CD1c-positive myeloid dendritic cell (primary cell): ENCODE data around the gene UGDH.
"Not testable (repeated sequence)": the region's sequence is repeated elsewhere in the genome, so short reads cannot be mapped to it uniquely, and the experiment has no call there.

Experiments
- DNase-seq: peaks from one replicate; pipeline ENCODE4 v3.0.0-alpha.2; 2016; ENCODE audit errors: extremely low spot score

The UGDH gene

DNA sequence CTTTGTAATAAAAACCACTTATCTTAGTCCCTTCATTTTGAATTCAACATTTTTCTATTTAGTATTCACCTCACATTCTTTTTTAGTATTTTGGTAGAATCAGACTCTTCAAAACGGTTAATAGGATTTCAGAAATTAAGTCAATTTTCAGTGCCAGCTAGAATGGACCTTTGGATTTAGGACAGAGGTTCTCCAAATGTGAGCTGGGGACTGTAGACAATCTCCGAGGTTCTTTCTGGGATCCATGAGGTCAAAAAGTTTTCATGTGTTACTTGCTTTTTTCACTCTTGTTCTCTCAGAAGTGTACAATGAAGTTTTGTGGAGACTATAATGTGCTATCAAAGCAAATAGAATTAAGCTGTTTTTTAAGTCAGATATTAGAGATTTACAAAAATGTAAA, 2.3 kb upstream of the UGDH start:
- DNase-seq = no peak

DNA sequence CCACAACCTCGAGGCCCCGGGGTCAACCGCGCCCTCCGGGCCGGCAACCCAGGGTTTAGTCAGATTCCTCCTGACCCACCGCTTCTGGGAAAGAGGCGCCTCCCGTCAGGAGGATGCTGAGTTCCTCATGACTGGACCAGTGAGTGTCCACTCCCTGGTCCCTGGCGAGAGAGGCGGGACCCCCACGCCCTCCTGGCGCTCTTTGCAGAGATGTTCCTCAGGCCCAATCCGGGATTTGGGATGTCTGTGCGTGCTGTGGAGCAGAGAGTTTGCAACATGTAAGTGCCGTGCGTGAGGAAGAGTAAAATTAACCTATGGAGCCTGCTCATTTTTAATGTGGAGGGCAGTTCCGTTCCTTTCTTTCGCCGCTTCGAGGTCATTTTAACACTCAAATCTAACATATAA, 824 bp upstream of the UGDH start:
- peak; percentile 89 for DNase-seq

- DNase-seq = peak; percentile 23
These were observed 409 bp downstream of the UGDH start for GRCh38 chr4:39526765-39527295.

DNA sequence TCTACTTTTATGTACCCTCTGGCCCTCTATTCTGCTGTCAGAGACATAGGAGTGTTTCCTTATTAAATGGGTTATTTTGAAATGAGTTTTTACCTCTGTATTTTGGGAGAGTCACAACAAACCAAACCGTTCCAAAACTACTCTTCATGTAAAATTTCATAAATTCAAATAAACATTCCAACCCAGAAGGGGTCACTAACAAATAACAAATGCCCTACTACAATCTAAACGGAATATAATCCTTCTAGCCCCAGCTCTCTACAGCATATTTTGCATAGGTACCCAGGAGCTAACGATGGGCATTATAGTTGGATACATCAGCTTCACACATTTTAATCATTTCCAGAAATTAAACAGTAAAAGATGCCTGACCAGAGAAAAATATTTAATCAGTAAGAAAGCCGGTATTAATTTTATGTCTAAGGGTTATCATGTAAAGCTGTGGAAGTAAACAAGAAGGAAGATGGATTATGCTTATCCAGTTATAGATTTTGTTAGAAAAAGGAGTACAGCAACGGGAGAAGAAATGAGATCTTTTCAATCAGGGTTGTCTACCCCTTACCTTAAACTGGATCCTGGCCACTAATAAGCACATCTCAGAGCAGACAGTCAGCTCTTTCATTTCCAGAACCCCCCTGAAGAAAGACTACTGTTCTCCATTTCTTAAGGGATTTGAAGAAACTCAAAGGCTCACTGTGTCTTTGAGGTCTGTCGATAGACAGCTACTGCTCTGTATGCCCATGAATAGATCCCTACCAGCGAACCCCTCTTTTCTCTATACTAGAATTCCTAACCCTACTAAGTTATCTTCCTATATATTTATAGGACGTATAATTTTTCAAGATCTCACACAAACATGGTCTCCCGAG, 1.2 kb downstream of the UGDH start:
- no peak for DNase-seq

- no peak for DNase-seq
These were observed 2.9 kb downstream of the UGDH start for GRCh38 chr4:39524161-39524957.

DNA sequence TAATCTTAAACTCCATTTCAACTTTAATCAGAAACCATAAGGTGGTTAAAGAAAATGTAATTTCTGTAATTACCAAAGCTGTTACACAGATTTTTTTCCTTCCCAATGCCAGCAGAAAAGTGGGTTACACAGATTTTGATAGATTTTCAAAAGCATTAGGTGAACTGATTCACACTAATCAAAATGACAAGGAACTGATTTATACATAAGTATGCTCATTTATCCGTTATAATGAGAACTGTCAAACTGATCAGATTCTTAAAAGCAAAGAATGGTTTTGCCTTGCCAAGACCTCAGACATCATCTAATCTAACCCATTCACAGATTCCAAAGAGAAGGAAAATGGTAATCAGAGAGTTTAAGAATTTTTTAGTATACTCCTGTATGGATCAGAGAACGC, 5.2 kb downstream of the UGDH start:
- no peak for DNase-seq

DNA sequence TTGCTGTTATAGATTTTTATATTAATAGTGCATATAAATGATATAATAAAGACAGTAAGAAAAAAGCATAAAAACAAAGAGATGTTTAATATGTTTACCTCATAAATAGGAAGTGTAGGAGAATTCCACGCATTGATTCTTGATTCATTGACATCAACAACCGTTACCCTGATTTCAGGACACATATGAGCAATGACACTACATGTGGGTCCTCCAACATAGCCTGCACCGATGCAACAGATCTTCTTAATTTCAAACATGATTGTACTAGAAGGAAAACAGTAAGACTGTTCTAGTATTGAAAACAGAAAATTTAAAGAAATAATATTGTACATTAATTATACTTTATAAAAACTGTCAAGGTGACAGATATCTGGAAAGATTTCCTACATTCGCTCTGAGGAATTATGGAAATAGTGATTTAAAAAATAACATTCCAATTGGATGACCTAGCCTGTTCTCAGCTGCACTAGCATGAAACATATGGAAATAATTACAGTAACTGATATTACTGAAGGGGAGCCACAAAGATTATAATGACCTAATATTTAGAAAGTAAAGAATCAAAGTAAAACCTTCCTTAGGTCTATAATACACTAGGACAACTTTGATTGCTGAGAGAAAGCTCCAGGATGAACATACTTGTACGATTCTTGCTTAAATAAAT, 5.9 kb downstream of the UGDH start:
- no peak for DNase-seq

GRCh38 chr4:39518484-39518883, 8.8 kb downstream of the UGDH start:
- DNase-seq = no peak

DNA sequence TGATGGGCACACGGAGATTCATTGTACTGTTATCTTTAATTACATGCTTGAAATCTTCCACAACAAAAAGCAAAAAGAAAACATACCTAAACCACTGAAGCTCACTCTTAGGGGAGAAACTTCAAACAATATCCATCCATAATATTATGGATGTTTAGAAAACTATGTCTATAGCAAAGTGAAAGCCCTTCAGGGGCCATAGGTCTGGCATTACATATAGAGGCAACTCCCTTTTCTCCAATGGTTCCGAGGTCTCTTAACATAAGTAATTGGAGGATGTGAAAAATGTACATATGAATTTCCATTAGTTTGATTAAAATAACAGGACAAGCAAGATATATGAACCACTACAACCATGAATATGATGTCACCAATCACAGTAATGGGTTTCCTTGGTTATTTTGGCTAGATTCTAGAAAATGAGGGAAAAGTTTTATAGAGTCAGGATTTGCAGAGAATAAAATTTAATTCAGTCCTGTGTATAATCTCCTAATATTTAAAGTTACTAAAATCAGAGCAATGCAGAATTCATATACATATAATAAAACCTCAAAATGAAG, 10.8 kb downstream of the UGDH start:
- no peak for DNase-seq

GRCh38 chr4:39515669-39516401, 11.4 kb downstream of the UGDH start:
- not testable (repeated sequence) for DNase-seq

DNA sequence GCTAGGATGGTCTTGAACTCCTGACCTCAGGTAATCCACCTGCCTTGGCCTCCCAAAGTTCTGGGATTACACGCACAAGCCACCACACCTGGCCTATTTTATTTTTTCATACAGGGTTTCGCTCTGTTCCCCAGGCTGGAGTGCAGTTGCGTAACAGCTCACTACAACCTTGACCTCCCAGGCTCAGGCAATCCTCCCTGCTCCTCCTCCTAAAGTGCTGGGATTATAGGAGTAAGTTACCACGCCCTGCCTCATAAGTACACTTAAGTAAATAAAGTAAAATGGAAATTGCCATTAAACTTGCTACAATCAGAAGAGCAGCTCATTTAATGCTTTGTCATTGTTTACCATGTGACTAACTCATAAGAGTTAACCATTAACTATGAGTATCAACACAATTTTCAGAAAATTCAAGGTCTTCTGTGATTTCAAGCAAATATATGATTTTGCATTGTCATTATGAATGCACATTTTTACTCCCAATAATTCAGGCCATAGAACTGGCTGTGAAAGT, 12.3 kb downstream of the UGDH start:
- no peak for DNase-seq

DNA sequence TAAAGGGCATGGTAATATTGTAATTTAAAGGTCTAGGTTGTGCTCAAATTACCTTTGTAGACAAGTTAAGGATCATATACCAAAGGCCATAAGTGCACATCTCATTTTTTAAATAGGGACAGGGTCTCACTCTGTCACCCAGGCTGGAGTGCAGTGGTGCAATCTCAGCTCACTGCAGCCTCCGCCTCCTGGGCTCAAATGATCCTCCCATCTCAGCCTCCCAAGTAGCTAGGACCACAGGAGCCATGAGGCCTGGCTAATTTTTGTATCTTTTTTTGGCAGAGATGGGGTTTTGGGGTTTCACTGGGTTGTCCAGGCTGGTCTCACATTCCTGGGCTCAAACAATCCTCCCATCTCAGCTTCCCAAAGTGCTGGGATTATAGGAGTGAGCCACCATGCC, 13.0 kb downstream of the UGDH start:
- DNase-seq = not testable (repeated sequence)

DNA sequence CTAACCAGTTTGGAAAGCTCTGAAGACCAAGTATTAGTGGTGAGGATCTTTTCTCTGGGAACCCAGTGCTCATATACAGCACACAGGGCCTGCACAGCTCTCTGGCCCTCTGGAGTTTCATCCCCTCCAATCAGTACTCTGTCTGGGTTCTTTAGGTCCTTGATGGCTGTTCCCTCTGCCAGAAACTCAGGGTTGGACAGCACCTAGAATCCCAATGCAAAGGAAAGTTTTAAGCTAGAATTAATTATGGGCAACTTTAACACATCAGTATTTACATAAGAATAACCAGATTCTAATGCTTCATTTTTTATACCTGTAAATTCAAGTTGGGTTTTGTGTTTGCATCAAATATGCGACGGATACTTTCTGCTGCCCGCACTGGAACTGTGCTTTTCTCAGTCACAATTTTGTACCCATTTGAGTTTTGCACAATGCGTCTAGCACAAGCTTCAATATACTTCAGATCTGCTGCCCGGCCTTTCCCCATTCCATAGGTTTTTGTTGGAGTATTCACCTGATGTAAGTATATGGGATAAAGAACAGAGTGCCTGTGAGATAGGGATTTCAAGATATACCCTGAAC, 16.8 kb downstream of the UGDH start:
- no peak for DNase-seq

DNA sequence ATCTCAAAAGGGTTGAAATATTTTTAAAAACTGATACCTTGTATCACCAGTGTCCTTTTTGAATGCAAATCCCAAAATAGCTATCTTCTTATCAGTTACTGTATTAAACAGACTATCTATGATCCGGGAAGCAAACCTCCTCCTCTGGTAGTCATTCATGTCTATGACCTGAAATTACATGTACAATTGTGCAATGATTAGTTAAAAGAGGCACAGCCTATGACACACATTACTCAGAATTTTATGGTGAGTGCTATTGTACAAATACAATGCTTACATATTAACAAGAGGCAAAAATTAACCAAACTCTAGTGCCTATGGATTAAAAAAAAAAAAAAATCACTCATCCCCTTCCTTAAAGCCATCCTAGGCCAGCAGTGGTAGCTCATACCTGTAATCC, 21.7 kb downstream of the UGDH start:
- DNase-seq = no peak

- DNase-seq = no peak
These were observed 22.7 kb downstream of the UGDH start for GRCh38 chr4:39504538-39504937.

GRCh38 chr4:39502664-39503035, 24.6 kb downstream of the UGDH start:
- not testable (repeated sequence) for DNase-seq

- DNase-seq = no peak
These were observed 25.1 kb downstream of the UGDH start for GRCh38 chr4:39502019-39502663.

DNA sequence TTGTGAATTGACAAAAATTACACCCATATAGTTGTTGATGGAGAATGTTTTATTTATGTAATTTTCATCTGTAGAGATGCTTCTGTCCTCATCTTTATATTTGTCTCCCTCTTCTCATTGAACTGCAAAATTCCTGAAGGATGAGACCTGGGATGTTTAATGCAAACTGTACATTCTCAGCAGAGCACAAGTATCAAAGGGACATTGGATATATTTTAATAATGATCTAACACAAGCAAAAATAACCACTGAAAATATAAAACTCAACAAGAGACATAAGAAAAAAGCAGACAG, 28.6 kb downstream of the UGDH start:
- no peak for DNase-seq

GRCh38 chr4:39497909-39498726, 29.1 kb downstream of the UGDH start:
- DNase-seq = no peak
